ENCODE data around the gene PPFIBP1.

DNA sequence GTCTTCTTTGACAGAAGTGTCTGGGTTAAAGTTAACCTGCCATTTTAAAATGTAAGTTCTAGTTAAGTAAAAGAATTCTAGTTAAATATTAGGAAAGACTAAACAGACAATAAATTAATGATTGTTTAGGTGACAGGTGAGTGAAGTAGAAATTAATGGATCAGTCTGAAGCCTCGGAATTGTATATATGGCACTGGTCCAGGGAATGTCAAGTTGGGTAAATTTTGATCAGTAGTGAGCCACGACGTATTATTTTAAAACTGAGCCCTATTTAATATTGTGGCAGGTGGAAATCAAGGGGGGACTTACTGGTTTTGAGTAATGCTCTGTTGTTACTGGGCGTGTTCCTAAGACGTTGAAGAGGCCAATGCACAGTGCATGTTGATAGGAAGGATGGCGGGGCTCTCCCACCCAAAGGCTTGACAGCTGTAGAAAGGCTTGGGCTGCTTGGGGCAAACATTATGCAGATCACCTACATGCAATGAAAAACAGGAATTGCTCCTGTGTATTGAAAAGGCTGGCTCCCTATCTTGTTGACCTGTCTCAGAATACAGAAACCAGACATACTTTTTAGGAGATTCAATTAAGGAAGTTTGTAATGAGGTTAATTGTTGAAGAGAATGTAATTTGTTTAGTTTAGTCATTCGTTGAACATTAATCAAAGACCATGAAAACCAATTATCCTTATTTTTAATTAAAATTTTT is 5.9 kb upstream of the PPFIBP1 start:
- no peak for TF ChIP-seq POLR2A (IDR thresholded peaks at IDR 0.05; ENCODE audit: low read depth, low read length)
- TF ChIP-seq TAF1 (IDR thresholded peaks at IDR 0.05; ENCODE audit: borderline replicate concordance, low read depth, low read length) = no peak
- no peak for TF ChIP-seq POLR2AphosphoS5 (IDR thresholded peaks at IDR 0.05; ENCODE audit: low read depth, low read length)

Data from GM12892 (cell line).